BLaER1 treated with 17β-estradiol and CSF1 and Interleukin-3, amounts not matched to agents 10 nM and 100 nM (cell line): ENCODE results near the gene EPSTI1.

Source experiments
- H3K27ac ChIP-seq, 11 experiments: shearing (Covaris generic); formaldehyde crosslinking; 2 replicates each; pipeline ENCODE4 v1.8.1; 2022
- H3K27me3 ChIP-seq, 11 experiments: shearing (Covaris generic); formaldehyde crosslinking; 2 replicates each; pipeline ENCODE4 v1.8.1; 2022
- H3K36me3 ChIP-seq, 11 experiments: shearing (Covaris generic); formaldehyde crosslinking; 2 replicates each; pipeline ENCODE4 v1.8.1; 2022
- H3K4me1 ChIP-seq, 10 experiments: shearing (Covaris generic); formaldehyde crosslinking; 2 replicates each; pipeline ENCODE4 v1.8.1; 2022
- H3K4me2 ChIP-seq, 11 experiments: shearing (Covaris generic); formaldehyde crosslinking; 2 replicates each; pipeline ENCODE4 v1.8.1; 2022
- H3K4me3 ChIP-seq, 10 experiments: shearing (Covaris generic); formaldehyde crosslinking; 2 replicates each; pipeline ENCODE4 v1.8.1; 2022
- H3K9ac ChIP-seq, 11 experiments: shearing (Covaris generic); formaldehyde crosslinking; 2 replicates each; pipeline ENCODE4 v1.8.1; 2022
- H3K9me3 ChIP-seq, 11 experiments: shearing (Covaris generic); formaldehyde crosslinking; replicated peaks in 1 of 11; 2 replicates each; pipeline ENCODE4 v1.8.1; 2022
- H4K20me1 ChIP-seq, 11 experiments: shearing (Covaris generic); formaldehyde crosslinking; 2 replicates each; pipeline ENCODE4 v1.8.1; 2022
- Cebpa-rat ChIP-seq, 11 experiments: shearing (Covaris generic); IDR thresholded peaks; 2 replicates each; pipeline ENCODE4 v1.8.1; 2022

Gene EPSTI1

DNA sequence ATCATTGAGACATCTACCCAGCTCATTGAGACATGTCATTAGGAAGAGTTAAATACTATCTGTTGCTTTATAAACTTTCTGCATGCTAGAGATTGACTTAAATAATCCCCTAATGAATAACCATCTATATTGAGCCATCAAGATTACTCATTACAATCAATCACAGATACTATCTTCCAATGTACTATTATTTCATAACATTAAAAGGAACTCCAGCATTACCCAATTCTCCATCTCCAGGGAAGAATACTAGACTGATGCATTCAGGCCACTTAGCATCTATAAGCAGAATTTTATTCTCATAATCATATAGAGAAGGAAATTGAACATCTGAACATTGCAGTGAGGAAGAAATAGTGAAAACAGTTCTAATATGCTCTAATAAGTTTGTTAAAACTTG lies 8.0 kb downstream of the EPSTI1 start:
- no peak for TF ChIP-seq Cebpa-rat (IDR thresholded peaks at IDR 0.05)
- Histone ChIP-seq H3K27ac (no peak overlapping the region), H3K4me1 (peaks cover 0 to 13% (median 0%) of the 10 kb centered on the region in 10 experiments; a peak in 5 of 20 replicates), H3K4me2 (no peak overlapping the region), H3K27me3 (no peaks in the 10 kb centered on the region), H4K20me1 (no peaks in the 10 kb centered on the region; a peak in 1 of 22 replicates), H3K9me3 (no peaks in the 10 kb centered on the region), H3K36me3 (no peaks in the 10 kb centered on the region), H3K4me3 (no peak overlapping the region), H3K9ac (no peak overlapping the region)

DNA sequence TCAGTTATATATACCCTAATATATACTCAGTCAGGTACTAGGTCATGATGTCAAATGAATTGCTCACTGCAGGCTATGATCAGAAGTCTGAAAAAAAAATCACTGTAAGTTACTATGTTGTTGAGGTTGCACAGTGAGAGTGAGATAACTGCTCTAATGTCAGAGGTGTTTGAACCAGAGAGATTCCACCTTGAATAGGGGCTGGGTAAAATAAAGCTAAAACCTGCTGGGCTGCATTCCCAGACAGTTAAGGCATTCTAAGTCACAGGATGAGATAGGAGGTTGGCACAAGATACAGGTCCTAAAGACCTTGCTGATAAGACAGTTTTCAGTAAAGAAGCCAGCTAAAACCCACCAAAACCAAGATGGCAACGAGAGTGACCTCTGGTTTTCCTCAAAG lies 10.2 kb downstream of the EPSTI1 start:
- TF ChIP-seq Cebpa-rat (IDR thresholded peaks at IDR 0.05) = no peak
- no peak overlapping the region for H3K9ac ChIP-seq
- H4K20me1 ChIP-seq = no peaks in the 10 kb centered on the region; a peak in 1 of 22 replicates
- no peaks in the 10 kb centered on the region for H3K27me3 ChIP-seq
- peaks cover 0 to 13% (median 6%) of the 10 kb centered on the region in 11 experiments; a peak in 15 of 22 replicates for H3K9me3 ChIP-seq
- H3K4me3 ChIP-seq = no peak overlapping the region
- H3K27ac ChIP-seq = no peak overlapping the region
- H3K36me3 ChIP-seq = no peaks in the 10 kb centered on the region
- peaks cover 0 to 20% (median 0%) of the 10 kb centered on the region in 10 experiments; a peak in 5 of 20 replicates for H3K4me1 ChIP-seq
- no peak overlapping the region for H3K4me2 ChIP-seq

DNA sequence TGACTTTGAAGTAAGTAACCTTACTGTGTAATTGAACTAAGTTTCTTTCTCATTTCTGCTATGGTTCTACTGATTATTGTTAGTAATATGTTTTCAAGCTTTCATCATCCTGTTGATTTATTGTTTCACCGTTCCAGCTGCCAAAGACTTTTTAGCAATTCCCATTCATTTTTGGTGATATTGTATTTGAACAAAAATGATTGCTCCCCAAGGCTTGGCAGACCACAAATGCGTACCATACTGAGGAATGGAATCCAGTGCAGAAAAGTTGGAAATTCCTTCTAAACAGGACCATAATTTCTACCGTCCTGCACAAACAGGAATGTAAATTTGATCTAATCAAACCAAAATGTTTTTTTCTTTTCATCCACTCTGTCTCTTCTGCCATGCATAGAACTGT lies 10.7 kb downstream of the EPSTI1 start:
- H3K4me3 ChIP-seq = no peak overlapping the region
- H4K20me1 ChIP-seq = no peaks in the 10 kb centered on the region
- H3K27me3 ChIP-seq = no peaks in the 10 kb centered on the region
- H3K9ac ChIP-seq = no peak overlapping the region
- peaks cover 0 to 13% (median 6%) of the 10 kb centered on the region in 11 experiments; a peak in 15 of 22 replicates for H3K9me3 ChIP-seq
- peaks cover 0 to 22% (median 0%) of the 10 kb centered on the region in 10 experiments; a peak in 5 of 20 replicates for H3K4me1 ChIP-seq
- H3K27ac ChIP-seq = no peak overlapping the region
- no peak overlapping the region for H3K4me2 ChIP-seq
- no peaks in the 10 kb centered on the region for H3K36me3 ChIP-seq
- no peak for TF ChIP-seq Cebpa-rat (IDR thresholded peaks at IDR 0.05)

DNA sequence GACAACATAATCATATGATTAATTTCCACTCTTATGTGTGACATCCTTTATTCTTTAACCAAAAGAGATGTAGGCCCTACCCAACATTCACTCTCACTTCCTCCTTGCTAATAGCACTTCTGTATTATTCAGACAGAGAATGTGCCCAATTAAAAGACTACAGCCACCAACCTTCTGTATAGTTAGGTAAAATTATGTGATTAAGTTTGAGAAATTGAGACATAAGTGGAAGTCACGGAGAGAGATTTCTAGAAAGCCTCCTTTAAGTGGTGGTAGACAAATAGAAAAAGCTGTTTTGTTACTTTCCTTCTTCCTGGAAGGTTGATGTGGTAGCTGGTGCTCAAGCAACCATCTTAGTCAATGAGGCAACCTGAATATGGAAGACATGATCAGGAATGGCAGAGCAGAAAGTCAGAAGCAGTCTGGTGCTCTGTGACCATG lies 14.8 kb downstream of the EPSTI1 start:
- Histone ChIP-seq H4K20me1 (no peaks in the 10 kb centered on the region), H3K4me3 (no peak overlapping the region), H3K4me1 (peaks cover 0 to 9% (median 0%) of the 10 kb centered on the region in 10 experiments; a peak in 2 of 20 replicates), H3K27ac (no peak overlapping the region), H3K9me3 (peaks cover 0 to 13% (median 6%) of the 10 kb centered on the region in 11 experiments; a peak in 15 of 22 replicates), H3K4me2 (peak overlapping the region in 2 of 11 experiments; percentile 9 to 13; a peak in 1 of 22 replicates), H3K27me3 (no peaks in the 10 kb centered on the region), H3K9ac (no peak overlapping the region), H3K36me3 (0 out of 22 replicates have a peak, but pooled peaks cover 0 to under 1% (median 0%) of the 10 kb centered on the region in 11 experiments)
- no peak for TF ChIP-seq Cebpa-rat (IDR thresholded peaks at IDR 0.05)

DNA sequence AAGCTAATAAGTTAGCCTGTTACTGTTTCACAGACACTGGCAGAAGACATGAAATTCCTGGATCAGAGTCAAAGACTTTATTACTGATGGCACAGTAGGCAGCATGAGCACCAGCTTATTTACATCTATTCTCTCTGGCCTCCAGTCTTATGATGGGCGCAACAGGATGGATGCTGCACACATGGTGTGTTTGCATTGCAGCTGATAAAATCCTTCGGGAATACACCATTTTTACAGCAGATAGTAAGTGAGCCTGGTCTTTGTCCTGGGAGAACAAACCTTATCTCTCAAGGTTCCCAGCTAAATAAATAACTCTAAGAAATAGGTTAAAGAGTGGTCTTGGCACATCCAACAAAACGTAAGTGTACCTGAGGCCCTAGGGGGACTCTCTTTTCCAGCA lies 16.0 kb downstream of the EPSTI1 start:
- Histone ChIP-seq H4K20me1 (no peaks in the 10 kb centered on the region), H3K27me3 (no peaks in the 10 kb centered on the region), H3K4me2 (no peak overlapping the region), H3K9me3 (peaks cover 0 to 13% (median 6%) of the 10 kb centered on the region in 11 experiments; a peak in 15 of 22 replicates), H3K9ac (no peak overlapping the region), H3K4me1 (peaks cover 0 to 9% (median 0%) of the 10 kb centered on the region in 10 experiments; a peak in 2 of 20 replicates), H3K36me3 (0 out of 22 replicates have a peak, but pooled peaks cover 0 to 5% (median 0%) of the 10 kb centered on the region in 11 experiments), H3K4me3 (no peak overlapping the region), H3K27ac (no peak overlapping the region)
- TF ChIP-seq Cebpa-rat (IDR thresholded peaks at IDR 0.05) = no peak

DNA sequence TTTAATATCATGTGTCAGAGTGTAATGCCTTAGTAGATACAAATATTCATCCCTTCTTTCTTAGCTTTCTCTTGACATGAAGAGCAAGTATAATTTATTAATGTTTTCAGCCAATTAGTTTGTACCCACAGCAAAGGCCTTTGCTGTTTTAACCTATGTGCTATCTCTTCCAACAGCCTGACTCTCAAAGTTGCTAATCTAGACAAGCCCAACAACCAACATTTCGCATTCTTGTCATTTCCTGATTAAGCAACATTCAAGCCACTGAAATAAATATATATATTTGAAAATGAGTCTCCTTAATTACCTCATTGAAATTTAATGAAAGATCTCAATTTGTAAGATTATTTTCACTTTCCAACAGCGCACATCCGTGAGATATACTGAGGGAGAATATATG lies 18.5 kb downstream of the EPSTI1 start:
- Histone ChIP-seq H3K27me3 (no peaks in the 10 kb centered on the region), H3K36me3 (peaks cover 0 to 10% (median 0%) of the 10 kb centered on the region in 11 experiments; a peak in 1 of 22 replicates), H3K4me2 (no peak overlapping the region), H3K9ac (no peak overlapping the region), H3K4me1 (peaks cover 0 to 9% (median 0%) of the 10 kb centered on the region in 10 experiments; a peak in 2 of 20 replicates), H3K4me3 (no peak overlapping the region), H3K27ac (no peak overlapping the region), H4K20me1 (no peaks in the 10 kb centered on the region; a peak in 1 of 22 replicates), H3K9me3 (peaks cover 0 to 13% (median 6%) of the 10 kb centered on the region in 11 experiments; a peak in 15 of 22 replicates)
- TF ChIP-seq Cebpa-rat (IDR thresholded peaks at IDR 0.05) = no peak

DNA sequence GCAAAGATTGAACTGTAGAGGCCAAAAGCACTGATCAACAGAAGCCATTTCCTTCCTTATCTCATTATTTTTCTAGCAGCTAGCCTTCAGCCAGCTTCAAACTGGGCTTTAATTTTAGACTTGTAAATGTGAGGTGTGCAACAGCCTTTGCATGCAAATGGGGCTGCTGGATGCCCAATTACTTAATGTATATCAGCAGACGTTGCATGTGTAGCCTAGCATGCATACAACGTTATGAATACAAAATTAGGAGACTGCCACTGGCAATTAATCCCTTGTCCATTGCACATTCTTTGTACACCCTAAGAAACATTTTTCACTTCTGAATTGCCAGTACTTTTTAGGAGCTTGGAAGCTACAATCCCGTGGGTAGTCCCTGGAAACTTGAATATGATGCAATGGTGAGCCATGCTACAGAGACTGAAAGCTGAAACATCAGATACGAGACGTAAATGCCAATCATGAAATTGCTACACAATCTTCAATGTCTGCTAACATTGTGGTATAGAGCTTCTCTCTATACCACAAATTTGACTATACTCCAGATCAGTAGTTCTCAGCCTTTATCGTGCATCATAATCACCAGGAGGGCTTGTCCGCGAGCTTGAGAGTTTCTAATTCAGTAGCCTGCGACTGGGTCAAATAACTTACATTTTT lies 20.2 kb downstream of the EPSTI1 start:
- Histone ChIP-seq H3K27ac (no peak overlapping the region), H3K9ac (no peak overlapping the region), H4K20me1 (no peaks in the 10 kb centered on the region; a peak in 1 of 22 replicates)

DNA sequence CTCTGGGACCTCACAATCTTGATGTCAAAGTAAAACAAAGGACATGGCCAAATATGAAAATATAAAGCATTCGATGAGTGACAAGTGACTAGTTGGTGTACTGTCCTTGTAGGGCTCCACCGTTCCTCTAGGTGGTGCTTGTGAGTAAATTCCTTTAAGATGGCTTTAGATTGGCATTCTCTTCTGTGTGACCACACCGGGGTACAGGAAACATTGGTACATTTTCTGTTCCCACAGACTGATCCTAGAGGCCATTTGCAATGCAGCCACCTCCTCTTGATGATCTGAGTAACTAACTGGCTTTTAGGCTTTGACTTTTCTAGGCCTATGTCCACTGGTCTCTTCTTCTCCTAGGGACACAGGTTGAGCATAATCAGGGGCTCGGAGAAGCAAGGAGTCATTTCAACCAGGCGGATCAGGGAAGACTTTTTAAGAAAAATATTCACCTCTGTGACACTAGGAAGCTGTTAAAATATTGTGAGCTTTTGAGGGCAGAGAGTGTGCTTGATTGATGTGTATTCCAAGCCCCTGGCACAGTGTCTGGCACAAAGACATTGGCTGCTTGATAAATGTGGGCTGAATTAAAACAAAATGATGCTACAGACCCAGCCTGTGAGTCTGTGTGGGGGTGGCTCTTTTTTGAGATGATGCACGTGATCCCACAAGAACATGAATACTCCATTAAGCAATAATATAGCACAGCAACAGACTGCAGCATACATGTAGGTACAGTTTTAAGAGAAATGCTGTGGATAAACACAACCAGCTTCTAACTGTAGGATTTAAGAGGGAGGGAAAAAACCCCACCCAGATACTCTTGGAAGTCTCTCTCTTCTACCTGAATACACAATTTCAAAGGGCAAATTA lies 21.0 kb downstream of the EPSTI1 start:
- no peak for TF ChIP-seq Cebpa-rat (IDR thresholded peaks at IDR 0.05)
- Histone ChIP-seq H3K9ac (no peak overlapping the region), H3K4me2 (no peak overlapping the region), H3K4me1 (no peaks in the 10 kb centered on the region), H3K9me3 (no peaks in the 10 kb centered on the region), H3K27me3 (no peaks in the 10 kb centered on the region), H3K27ac (no peak overlapping the region), H4K20me1 (no peaks in the 10 kb centered on the region; a peak in 1 of 22 replicates), H3K4me3 (no peak overlapping the region), H3K36me3 (peaks cover 0 to 22% (median 0%) of the 10 kb centered on the region in 11 experiments; a peak in 3 of 22 replicates)

More for the DNA sequence above, 20.2 kb downstream of the EPSTI1 start:
- no peak overlapping the region for H3K4me2 ChIP-seq
- H3K27me3 ChIP-seq = no peaks in the 10 kb centered on the region
- no peaks in the 10 kb centered on the region for H3K9me3 ChIP-seq
- H3K4me3 ChIP-seq = no peak overlapping the region
- peaks cover 0 to 2% (median 0%) of the 10 kb centered on the region in 10 experiments; a peak in 2 of 20 replicates for H3K4me1 ChIP-seq
- no peak for TF ChIP-seq Cebpa-rat (IDR thresholded peaks at IDR 0.05)
- H3K36me3 ChIP-seq = peaks cover 0 to 22% (median 0%) of the 10 kb centered on the region in 11 experiments; a peak in 3 of 22 replicates
